IPS-NIHi7 (cell line): ENCODE measurements around the gene TSLP.
A peak's percentile ranks its signal among the peaks of the same experiment; 100 is the strongest.

ENCODE experiments used
- DNase-seq: peaks from one replicate; pipeline ENCODE4 v3.0.0; 2012; ENCODE audit warnings: mixed read lengths; ENCODE audit errors: extremely low spot score

Gene TSLP

GRCh38 chr5:111095982-111096381 lies 24.5 kb downstream of the TSLP start:
- no peak for DNase-seq

GRCh38 chr5:111099058-111099778 lies 27.7 kb downstream of the TSLP start:
- DNase-seq = no peak

GRCh38 chr5:111106320-111106948 lies 34.9 kb downstream of the TSLP start:
- no peak for DNase-seq

- no peak for DNase-seq
Observed at GRCh38 chr5:111107371-111107770, 35.9 kb downstream of the TSLP start.

- DNase-seq = no peak
Observed at GRCh38 chr5:111111956-111112355, 40.4 kb downstream of the TSLP start.

GRCh38 chr5:111113678-111114077 lies 42.2 kb downstream of the TSLP start:
- no peak for DNase-seq

- DNase-seq = no peak
Observed at GRCh38 chr5:111115229-111115628, 43.7 kb downstream of the TSLP start.

- DNase-seq = no peak
Observed at GRCh38 chr5:111116550-111116949, 45.0 kb downstream of the TSLP start.

- peak; percentile 18 for DNase-seq
Observed at GRCh38 chr5:111117136-111117535, 45.6 kb downstream of the TSLP start.

GRCh38 chr5:111119221-111119620 lies 47.7 kb downstream of the TSLP start:
- DNase-seq = no peak

GRCh38 chr5:111119856-111120255 lies 48.3 kb downstream of the TSLP start:
- no peak for DNase-seq

- no peak for DNase-seq
Observed at GRCh38 chr5:111120911-111121310, 49.4 kb downstream of the TSLP start.

- no peak for DNase-seq
Observed at GRCh38 chr5:111121926-111122325, 50.4 kb downstream of the TSLP start.

- DNase-seq = no peak
Observed at GRCh38 chr5:111122398-111122797, 50.9 kb downstream of the TSLP start.

GRCh38 chr5:111124793-111125192 lies 53.3 kb downstream of the TSLP start:
- no peak for DNase-seq

- DNase-seq = no peak
Observed at GRCh38 chr5:111126896-111127295, 55.4 kb downstream of the TSLP start.
